ENCODE data around the gene SEMA4B. TPM values are rescaled to one million over a fixed set of nuclear protein-coding genes. Genes with fewer than 3 reads are reported as not detected.

SEMA4B gene
- total RNA-seq, 4 donors from 2014 or later, result 18.7 to 44.9 (median 41.9) TPM

DNA sequence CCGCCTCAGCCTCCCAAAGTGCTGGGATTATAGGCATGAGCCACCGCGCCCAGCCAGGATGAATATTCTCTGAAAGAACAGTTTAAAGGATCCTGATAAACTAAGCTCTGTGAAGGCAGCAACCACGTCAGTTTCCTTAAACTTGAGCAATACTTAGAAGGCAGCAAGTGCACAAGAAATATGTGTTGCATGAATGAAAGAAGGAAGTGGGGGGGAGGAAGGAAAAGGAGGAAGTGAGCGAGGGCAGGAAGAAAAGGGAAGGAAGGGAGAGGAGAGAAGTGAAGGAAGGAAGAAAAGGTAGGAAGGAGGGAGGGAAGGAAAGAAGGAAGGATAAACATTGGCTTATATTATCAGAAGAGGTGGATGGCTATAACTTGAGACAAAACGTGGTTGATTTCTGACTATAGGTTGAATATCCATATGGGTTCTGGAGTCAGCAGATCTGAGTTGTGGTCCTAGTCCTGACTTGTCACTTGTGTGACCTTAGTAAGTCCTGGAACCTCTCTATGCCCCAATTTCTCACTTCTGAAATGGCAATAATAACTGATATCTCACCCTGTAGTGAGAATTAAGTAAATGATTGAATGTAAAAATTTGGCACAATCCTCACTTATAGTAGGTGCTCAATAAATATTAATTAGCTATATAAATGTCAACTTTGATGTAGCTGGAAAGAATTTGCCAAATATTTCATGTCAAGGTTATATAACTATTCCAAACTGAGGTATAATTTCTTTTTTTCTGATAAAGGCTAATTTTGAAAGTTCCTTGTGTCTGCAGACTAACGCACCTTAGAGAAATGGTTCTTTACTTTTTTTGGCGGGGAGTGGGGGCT lies 12.0 kb upstream of the SEMA4B start:
- ATAC-seq, result no peak
- TF ChIP-seq CTCF (IDR thresholded peaks at IDR 0.05) (no peak), POLR2A (IDR thresholded peaks at IDR 0.05) (no peak), EP300 (IDR thresholded peaks at IDR 0.05) (no peak), POLR2AphosphoS5 (IDR thresholded peaks at IDR 0.05) (no peak)
- Histone ChIP-seq H3K4me3 (no peak overlapping the region), H3K4me1 (peaks cover 5 to 97% (median 45%) of the 10 kb centered on the region in 3 donors), H3K9me3 (no peaks in the 10 kb centered on the region), H3K27me3 (no peaks in the 10 kb centered on the region), H3K27ac (peak overlapping the region in 3 of 4 donors; percentile 86 to 97 (median 94)), H3K36me3 (no peaks in the 10 kb centered on the region)
- WGBS, 2 donors (ENCODE audit: low coverage in 1 of 2), result 62 to 72% methylated on average over 5 to 6 of the region's 8 CpGs

- no peaks in the 10 kb centered on the region for H3K9me3 ChIP-seq
- 90% methylated on average over 2 to 4 of the region's 10 CpGs for WGBS, 2 donors (ENCODE audit: low coverage in 1 of 2)
- no peak overlapping the region for H3K4me3 ChIP-seq
- no peak for TF ChIP-seq POLR2AphosphoS5 (IDR thresholded peaks at IDR 0.05)
- no peak for TF ChIP-seq EP300 (IDR thresholded peaks at IDR 0.05)
- TF ChIP-seq POLR2A (IDR thresholded peaks at IDR 0.05), result no peak
- no peak for TF ChIP-seq CTCF (IDR thresholded peaks at IDR 0.05)
- no peaks in the 10 kb centered on the region for H3K36me3 ChIP-seq
- no peak for ATAC-seq
- peak overlapping the region in 3 of 4 donors; percentile 86 to 97 (median 94) for H3K27ac ChIP-seq
- H3K27me3 ChIP-seq, result no peaks in the 10 kb centered on the region
- H3K4me1 ChIP-seq, result peaks cover 5 to 98% (median 40%) of the 10 kb centered on the region in 3 donors
These were observed 11.2 kb upstream of the SEMA4B start for GRCh38 chr15:90189781-90190467.

DNA sequence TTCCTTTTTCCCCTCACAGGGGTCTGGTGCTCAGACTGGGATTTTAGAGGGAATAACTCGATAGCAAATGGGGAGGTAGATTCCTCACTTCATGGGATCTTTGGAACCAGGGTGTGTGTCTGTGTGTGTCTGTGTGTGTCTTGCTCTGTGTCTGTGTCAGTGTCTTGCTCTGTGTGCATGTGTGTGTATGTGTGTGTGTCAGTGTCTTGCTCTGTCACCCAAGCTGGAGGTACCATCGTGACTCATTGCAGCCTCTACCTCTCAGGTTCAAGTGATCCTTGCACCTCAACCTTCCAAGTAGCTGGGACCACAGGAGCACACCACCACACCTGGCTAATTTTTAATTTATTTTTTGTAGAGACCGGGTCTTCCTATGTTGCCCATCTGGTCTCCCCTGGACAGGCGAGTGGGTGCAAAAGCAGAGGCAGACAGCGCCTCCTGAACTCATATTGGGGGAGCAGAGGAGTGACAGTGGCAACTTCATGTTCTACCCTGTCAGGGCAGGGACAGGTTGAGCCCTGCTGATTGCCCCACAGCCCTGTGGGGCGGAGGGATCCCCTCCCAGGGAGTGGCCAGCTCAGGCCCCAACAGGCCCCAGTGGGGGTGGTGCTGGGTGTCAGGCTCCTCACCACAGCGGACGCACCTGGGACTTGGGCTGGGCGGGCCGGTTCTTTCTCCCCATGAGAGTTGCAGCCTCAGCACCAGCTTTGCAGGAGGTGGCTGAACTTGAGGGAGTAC lies 10.4 kb upstream of the SEMA4B start:
- Histone ChIP-seq H3K27me3 (no peaks in the 10 kb centered on the region), H3K36me3 (peaks cover 0 to 6% of the 10 kb centered on the region in 2 donors), H3K4me3 (no peak overlapping the region), H3K4me1 (peaks cover 5 to 98% (median 40%) of the 10 kb centered on the region in 3 donors), H3K27ac (peak overlapping the region; percentile 17 to 97 (median 90)), H3K9me3 (no peaks in the 10 kb centered on the region)
- WGBS, 2 donors (ENCODE audit: low coverage in 1 of 2), result 100% methylated on average over 1 of the region's 10 CpGs; no CpG with 5 or more reads in 1 of the 2 donors
- TF ChIP-seq POLR2AphosphoS5 (IDR thresholded peaks at IDR 0.05) (no peak), EP300 (IDR thresholded peaks at IDR 0.05) (no peak), CTCF (IDR thresholded peaks at IDR 0.05) (no peak), POLR2A (IDR thresholded peaks at IDR 0.05) (no peak)
- ATAC-seq, result no peak

DNA sequence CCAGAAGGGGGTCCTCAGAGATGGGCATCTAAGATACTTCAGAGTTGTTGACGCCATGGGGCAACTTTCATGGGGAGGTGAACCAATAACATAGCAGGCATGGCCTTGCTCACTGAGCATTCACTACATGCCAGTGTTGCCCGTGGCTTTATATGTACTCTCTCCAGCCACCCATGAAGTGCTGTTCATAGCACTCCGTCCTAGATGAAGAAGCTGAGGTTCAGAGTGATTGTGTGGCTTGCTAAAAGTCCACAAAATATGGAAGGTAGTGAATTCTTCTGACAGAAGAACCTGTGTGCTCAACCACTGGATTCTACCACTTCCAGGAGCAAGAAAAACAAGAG lies 9.8 kb upstream of the SEMA4B start:
- WGBS, 2 donors (ENCODE audit: low coverage in 1 of 2), result 50% methylated on average over 1 of the region's 3 CpGs; no CpG with 5 or more reads in 1 of the 2 donors
- no peak for TF ChIP-seq EP300 (IDR thresholded peaks at IDR 0.05)
- no peak for TF ChIP-seq POLR2AphosphoS5 (IDR thresholded peaks at IDR 0.05)
- TF ChIP-seq CTCF (IDR thresholded peaks at IDR 0.05), result no peak
- no peak for TF ChIP-seq POLR2A (IDR thresholded peaks at IDR 0.05)
- peaks cover 5 to 93% (median 37%) of the 10 kb centered on the region in 3 donors for H3K4me1 ChIP-seq
- ATAC-seq, result no peak
- H3K9me3 ChIP-seq, result no peaks in the 10 kb centered on the region
- H3K36me3 ChIP-seq, result peaks cover 0 to 6% of the 10 kb centered on the region in 2 donors
- no peak overlapping the region for H3K4me3 ChIP-seq
- no peaks in the 10 kb centered on the region for H3K27me3 ChIP-seq
- H3K27ac ChIP-seq, result peak overlapping the region; percentile 17 to 97 (median 90)
